HG02885 (cell line): ENCODE measurements around the gene IER5L.
"Not testable (repeated sequence)": the region's sequence is repeated elsewhere in the genome, so short reads cannot be mapped to it uniquely, and the experiment has no call there.

ENCODE experiments used
- ATAC-seq: cut with Tn5 transposase; IDR thresholded peaks from one replicate; pipeline ENCODE4 v1.9.1; 2021; ENCODE audit warnings: mild to moderate bottlenecking; ENCODE audit not compliant: unreplicated experiment, poor library complexity

Gene IER5L

DNA sequence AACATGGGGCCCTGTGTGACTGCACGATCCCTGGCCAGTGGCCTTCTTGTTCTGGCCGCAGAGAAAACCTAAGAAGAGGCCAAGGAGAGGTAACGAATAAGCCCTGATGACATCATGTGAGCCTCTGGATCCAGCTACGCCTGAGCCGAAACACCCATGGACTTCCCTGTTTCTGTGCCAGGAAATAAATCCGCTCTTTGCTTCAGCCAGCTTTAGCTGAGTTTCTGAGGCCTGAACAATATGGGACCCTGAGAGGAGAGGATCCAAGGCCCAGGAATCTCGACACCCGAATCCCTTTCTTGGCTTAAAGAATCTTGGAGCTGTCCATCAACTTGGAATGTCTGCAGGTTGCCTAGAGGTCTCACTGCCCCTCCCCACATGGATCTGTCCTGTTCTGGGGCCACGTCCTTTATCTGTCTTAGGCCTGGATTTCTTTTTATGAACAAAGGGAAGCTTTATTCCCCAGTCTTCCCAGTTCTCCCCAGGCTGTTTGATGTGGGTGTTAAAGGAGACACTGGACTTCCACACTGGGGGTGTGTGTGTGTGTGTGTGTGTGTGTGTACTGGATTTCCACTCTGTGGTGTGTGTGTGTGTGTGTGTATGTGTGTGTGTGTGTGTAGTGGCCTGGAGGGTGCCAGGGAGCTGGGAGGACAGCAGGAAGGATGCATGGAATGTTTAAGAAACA is 13.7 kb downstream of the IER5L start:
- no peak for ATAC-seq

DNA sequence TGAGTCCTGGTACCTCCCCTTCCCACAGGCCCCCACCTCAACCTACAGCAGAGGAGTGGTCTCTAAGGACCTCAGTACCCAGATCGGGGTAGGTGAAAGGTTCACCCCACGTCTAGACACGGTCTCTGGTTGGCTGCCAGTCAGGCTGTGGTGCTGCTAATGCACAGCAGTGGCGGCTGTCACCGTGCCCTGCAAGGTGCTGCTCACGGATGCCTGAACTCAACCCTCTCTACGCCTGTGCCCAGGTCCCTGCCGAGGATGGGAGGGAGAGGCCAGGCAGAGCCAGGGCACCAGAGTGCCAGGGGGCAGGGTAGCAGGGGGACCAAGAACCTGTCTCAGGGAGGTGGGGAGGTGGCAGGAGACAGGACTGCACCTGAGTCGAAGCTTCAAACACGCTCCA is 14.3 kb downstream of the IER5L start:
- no peak for ATAC-seq

DNA sequence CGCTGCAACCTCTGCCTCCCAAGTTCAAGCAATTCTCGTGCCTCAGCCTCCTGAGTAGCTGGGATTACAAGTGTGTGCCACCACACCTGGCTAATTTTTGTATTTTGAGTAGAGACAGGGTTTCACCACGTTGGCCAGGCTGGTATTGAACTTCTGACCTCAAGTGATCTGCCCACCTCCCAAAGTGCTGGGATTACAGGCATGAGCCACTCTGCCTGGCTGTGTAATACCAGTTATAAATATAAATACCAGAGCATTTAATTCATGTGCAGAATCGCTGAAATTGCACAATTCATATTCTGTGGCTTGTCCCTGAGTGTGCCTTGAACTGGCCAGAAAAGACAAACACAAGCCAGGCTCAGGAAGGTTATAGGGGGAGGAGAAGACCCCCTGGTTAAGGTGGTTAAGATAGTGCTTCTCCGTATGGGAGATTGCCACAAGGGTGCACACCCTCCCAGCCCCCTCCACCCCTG is 14.8 kb downstream of the IER5L start:
- not testable (repeated sequence) for ATAC-seq

DNA sequence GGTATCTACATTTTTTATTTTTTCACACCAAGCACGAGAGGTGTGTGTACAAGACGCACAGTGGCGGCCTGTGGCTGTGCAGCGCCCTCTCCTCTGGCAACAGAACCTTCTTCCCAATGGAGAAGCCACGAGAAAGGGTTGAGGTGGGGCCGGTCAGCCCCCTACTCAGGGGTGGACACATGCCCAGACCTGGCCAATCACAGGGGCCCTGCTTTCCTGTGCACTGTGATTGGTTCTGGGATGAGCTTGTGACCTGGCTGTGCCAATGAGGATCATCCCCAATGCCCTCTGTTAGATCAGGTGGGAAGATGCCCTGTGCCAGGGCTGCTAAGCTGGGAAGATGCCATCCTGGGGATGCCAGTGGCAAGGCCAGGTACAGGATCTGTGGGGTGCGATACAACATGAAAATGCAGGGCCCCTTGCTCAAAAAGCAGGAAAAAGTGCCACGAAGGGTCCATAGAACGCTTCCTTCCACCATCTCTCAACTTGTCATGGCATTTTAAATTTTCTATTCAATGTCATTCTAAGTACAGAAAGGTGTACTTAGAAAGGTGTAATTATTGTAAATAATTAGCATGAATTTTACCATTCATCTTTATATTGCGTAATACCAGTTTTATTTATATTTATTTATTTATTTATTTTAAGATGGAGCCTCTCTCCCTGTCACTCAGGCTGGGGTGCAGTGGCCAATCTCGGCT is 15.4 kb downstream of the IER5L start:
- no peak for ATAC-seq

DNA sequence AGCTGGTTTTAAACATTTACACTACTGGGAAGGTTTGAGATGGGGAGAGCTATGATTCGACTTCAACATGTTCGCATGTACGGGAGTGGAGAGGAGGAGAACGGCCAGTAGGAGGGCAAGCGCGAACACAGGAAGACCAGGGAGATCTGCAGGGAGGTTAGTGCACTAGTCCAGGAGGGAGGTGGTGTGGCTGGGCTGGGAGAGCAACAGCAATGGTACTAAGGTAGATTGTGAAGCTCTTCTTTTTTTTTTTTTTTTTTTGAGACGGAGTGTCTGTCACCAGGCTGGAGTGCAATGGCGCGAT is 16.6 kb downstream of the IER5L start:
- no peak for ATAC-seq

DNA sequence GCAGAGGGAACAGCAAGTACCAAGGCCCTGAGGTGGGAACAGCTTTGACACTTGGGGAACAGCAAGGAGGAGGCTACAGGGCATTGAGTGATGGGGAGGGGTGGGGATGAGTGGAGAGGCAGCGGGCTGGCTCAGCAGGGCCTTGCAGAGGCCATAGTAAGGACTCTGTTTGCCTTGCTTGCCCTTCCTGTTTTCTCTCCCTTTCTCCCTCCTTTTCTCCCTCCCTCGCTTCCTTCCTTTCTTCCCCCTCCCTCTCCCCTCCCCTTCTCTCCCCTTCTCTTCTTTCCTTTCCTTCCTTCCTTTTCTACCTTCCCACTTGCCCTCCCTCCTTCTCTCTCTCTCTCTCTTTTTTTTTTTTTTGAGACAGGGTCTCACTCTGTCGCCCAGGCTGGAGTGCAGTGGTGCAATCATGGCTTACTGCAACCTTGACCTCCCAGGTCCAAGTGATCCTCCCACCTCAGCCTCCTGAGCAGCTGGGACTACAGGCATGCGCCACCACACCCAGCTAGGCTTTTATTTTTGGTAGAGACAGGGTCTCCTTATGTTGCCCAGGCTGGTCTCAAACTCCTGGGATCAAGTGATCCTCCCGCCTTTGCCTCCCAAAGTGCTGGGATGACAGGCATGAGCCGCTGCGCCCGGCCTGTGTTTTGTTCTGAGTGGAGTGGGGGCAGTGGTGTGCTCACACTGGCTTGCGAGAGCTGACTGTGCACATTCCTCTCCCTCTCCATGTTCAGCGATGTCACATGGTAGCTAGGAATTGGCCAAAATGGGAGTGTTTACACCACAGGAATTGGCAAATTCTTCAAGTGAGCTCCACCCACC is 17.1 kb downstream of the IER5L start:
- no peak for ATAC-seq

DNA sequence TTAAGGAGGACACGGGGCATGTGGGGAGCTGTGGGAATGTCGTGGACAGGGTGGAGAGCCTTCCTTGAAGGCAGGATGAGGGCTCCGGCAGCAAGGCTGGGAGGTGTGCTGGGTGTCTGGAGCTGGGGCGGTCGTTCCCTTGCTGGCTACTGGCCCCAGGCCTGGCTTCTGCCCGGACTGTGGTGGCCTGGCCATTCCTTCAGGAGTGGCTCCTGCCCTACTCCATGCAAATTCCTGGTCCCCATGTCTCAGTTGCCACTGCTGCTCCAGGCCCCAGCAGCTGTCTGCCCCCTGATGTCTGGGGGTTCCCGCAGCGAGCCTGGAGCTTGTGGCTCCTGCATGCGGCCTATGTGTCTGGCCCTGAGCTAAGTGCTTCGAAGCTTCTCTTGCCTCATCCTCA is 21.9 kb downstream of the IER5L start:
- no peak for ATAC-seq

DNA sequence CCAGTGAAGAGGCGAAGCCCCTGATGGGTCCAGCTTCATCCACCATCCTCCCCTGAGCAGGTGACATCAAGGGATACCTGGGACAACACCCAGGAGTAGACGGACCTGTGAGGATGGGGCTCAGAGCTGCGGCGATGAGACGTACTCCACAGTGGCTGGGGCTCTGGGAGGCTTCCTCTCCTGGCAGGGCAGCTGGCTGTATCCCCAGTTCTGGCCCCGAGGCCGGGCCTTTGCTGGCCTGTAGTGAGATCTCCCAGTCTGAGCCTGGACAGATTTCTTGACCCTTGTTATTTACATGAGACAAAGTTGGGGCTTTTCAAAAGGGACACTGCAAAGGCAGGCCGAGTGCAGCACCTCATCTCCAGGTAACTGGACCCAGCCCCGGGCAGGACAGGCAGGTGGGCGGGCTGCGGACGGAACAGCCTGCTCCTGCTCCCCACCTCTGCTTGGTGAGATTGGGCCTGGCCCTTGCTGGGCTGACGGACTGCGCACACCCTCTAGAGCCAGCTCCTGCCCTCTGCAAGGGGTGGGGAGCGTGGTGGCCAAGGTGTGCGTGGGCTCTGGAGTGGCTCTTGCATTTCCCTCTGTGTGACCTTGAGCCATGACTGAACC is 23.1 kb downstream of the IER5L start:
- ATAC-seq = no peak

DNA sequence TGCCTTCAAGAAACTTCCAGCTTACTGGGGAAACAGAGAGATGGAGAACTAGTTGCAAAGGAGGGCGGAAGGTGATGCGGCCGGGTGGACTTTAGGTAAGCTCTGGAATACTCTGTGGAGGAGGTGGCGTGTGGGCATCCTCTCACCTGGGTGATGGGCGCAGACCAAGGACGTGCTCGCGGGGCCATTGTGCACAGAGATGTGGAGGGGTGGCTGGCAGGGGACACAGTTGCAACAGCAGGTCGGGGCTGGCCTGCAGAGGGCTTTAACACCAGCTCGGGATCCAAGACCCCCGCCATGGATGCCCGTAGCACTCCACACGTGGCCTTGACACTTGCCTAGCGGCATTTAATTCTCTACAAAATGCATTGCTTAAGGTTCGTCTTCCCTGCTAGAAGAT is 26.6 kb downstream of the IER5L start:
- ATAC-seq = no peak

DNA sequence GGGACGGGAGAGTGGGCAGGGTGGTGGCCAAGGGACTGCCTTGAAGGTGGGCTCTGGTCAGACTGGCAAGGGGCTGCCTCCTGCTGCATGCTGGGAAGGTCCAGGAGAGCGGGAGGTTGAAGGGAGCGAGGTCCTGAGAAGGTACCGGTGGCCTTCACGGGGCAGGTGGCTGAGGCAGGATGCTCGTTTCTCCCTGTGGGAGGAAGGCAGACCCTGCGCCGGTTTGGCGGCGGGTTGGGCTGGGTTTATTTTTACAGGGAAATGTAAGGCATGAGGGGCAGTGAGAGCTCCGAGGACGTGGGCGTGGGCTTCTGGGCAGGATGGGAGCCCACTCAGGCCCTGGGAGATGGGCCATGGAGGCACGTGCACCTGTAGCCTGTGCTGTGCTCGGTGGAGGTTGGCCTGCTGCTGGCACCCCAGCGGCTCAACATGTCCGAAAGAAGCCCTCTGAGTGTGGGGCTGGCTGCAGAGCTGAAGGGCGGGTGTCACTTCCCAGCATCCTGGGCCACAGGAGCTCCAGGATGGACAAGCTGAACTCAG is 27.3 kb downstream of the IER5L start:
- no peak for ATAC-seq

DNA sequence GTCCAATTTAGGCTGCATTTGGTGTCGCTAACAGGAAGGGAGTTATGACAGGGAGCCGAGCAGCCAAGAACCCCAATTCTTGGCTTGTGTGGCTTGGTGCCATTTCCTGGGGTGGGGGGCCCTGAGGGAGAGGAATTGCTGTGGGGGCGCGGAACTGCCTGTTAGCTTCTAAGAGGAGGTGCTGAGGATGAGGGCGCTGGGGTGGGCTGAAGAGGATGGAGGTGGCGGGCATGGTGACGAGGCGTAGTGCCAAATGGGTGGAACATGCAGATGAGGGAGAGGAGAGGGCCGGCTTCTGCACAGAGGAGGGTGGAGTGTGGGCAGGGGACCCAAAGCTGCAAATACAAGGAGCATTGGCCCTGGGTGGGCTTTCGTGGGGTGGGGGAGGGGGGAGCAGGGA is 27.9 kb downstream of the IER5L start:
- no peak for ATAC-seq

DNA sequence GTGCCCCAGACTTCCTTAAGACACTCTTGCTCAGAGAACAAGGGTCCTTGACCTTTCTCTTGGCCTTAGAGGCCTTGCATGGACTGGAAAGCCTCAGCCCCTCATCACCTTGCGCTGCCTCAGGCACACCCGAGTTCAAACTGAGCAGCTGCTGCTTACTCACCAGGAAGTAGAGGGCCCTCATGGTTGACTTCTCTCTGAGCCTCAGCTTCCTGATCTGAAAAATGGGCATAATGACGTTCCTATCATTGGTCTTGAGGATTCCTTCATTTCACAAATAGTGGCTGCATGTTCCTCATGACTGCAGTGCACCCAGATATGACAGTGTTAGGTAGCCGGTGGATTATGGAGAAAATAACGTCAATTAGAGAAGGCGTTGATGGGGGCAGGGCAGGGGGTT is 28.6 kb downstream of the IER5L start:
- ATAC-seq = no peak

DNA sequence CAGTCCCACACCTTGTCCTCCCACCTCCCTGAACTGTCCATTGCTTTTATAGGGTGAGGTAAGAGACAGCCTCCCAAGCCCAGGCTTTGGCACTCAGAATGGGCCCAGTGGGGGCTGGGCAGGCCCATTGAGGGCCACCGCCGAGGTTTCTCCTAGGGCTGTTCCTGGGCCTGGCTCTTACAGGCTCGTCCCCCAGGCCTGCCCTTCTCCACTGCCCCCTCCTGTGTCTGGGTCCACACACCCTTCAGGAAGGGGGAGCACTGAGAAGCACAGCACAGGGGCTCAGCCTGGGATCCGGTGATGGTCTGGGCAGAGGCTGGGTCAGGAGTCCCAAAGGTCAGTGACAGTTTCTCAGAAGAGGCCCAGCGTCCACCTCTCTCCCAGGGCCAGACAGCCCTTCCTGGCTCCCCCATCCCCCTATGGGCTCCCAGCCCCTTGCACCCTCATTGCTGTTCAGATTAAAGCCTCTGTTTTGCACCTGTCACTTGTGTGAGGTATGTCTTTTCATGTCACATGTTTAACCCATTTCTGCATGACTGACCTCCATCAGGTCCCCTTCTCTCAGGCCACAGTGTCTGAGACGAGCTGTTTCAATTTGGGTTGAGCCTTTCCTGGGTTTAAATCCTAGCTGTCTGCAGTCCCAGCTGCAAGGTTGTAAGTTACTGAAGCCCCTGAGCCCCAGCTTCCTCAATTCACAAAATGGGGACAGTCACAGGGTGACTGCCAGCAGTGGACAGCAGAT is 29.4 kb downstream of the IER5L start:
- no peak for ATAC-seq

DNA sequence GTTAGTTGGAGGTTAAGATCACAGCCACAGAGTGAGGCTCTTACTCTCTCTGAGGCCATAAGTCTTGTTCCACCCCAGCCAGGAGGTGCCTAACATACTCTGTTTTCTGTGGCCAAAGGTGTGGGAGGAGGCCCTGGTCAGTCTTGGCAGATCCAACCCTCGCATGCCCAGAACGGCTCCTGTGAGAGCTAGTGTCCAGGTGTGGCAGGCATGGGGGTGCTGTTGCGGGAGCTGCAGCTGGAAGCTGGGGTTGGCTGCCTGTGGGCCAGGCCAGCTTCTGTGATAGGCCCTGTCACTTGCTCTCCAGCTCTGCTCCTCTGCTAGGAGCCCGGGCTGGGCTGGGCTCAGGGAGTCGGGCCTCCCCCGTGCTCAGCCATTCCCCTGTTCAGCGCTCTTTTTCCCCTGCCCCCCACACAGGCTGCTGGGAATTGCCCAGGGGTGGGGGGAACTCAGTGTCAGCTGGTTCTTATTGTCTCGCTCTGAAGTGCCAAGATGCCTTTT is 31.6 kb downstream of the IER5L start:
- no peak for ATAC-seq

DNA sequence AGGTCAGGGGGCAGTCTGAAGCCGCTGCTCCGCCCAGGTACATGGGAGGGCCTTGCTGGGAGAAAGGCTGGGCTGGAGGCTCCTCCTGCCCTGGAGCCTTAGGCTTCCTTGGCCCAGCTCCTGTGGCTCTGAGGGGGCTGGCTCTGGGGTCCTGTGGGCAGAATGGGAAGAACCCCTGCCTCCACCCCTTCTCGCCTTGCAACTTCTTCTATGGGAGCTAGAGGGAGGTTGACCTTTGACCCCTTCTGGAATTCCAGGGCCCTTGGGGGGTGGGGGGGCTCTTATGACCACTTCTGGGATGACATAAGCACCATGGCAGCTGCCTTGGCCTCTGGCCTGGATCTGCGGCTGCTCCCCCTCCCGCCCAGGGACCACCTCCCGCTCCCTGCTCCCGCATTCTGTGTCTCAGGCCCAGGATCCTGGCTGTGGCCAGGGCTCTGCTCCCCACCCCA is 32.2 kb downstream of the IER5L start:
- no peak for ATAC-seq

DNA sequence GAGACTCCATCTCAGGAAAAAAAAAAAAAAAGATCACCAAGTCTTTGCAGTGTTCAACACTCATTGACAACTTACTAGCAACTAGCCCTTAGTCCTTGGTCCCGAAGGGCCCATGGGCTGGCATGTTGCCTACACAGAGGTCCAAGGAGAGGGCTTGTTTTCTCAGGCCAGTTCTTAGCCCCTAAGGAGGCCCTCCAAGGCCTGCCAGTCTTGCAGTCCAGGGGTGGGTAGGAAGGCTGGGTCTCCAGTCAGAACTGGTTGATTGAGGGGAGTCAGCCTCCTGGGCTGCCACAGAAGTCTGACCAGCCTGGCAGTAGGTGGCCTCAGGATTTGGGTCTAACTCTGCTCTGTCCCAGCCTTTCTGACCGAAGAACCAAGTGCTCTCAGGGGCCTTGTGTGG is 32.7 kb downstream of the IER5L start:
- ATAC-seq = no peak

DNA sequence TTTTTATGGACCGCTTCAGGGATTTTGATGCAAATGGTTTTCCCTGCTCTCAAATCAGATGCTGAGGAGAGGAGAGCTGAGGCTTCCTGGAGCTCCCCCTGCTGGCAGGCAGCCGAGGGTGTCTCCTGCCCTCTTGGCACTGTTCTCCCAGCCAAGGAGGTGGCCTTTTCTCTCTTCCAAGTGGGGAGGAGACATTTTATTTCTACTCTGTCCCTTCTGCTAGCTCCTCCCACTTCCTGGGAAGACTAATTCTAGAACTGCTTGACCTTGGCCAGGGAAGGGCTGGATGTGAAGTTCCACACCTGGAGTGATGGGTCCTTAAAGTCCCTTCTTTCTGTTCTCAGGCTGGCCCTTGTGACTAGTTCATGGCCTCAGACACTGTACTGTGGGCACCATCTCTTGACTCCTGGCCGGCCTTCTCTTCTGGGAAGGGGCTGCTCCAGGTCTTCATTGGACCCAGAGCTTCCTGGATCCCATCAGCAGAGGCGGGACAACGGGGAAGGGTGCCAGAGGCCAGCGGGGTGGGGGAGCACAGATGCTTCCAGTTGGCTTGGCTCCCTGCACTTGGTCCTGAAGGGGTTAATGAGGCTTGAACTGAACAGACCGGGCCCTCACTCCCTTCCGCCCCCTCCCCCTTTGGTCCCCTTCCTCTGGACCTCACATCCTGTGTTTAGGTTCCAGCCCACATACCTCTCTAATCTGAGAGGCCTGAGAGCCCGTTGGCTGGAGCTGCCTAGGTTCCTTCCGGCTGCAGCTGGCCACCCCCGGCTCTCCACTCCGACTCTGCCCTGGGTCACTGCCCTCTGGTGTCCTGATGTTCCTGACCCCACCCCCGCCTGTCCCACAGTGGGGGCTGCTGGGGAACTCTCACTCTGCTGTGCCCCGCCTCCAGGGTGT is 34.8 kb downstream of the IER5L start:
- no peak for ATAC-seq

DNA sequence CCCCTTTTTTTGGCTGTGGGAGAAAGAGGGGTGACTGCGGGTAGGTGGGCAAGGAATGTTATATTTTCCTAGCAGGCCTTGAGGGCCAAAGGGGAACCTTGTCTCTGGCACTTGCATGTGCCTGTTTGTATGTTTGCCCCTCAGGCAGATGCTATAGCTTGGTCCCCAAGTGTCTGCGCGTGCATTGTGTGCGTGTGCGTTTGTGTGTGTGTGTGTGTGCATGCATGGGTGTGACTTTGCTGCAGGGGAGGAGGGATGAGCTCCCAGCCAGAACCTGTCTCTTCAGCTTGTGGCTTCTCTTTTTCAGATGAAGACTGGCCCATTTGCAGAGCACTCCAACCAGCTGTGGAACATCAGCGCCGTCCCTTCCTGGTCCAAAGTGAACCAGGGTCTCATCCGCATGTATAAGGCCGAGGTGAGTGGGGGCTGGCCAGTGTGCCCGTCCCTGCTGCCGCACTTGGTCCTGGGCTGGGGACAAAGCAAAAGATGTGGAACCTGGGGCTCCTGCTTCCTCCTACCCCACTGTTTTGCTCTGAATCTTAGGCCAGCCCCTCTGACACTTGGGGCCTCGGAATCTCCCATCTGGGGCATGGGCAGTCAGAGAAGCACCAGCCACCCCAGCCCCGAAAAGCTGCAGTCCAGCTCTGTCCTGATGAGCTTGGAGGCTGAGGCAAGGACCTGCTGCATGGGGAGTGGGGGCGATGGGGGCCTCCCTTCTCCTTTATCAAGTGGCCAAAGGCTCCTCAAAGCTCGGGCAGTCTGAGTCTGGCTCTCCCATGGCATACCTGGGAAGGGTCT is 35.7 kb downstream of the IER5L start:
- no peak for ATAC-seq
